ENCODE data around the gene FCN2.

GRCh38 chr9:134858051-134858841 is 22.4 kb upstream of the FCN2 start:
- no peak for TF ChIP-seq CTCF (IDR thresholded peaks at IDR 0.05)
- TF ChIP-seq ZFX (IDR thresholded peaks at IDR 0.05; ENCODE audit: borderline replicate concordance): no peak
